SK-N-MC (cell line): ENCODE measurements around the gene PGLYRP2.

Source experiments
- EZH2 ChIP-seq: fragments of 200-600 bp; sonication (generic); IDR thresholded peaks from one replicate; pipeline ENCODE4 v1.6.1; 2017; ENCODE audit warnings: antibody characterized with exemption
- POLR2AphosphoS5 ChIP-seq: IDR thresholded peaks from 2 replicates; pipeline ENCODE4 v1.6.1; 2012; ENCODE audit warnings: mild to moderate bottlenecking, low read depth, low read length, borderline replicate concordance

- TF ChIP-seq POLR2AphosphoS5 (no peak), EZH2 (no peak)
Measured at GRCh38 chr19:15443325-15443724, 36.0 kb downstream of the PGLYRP2 start.
